Measurements from ENCODE around the gene TEKTIP1.

The TEKTIP1 gene

DNA sequence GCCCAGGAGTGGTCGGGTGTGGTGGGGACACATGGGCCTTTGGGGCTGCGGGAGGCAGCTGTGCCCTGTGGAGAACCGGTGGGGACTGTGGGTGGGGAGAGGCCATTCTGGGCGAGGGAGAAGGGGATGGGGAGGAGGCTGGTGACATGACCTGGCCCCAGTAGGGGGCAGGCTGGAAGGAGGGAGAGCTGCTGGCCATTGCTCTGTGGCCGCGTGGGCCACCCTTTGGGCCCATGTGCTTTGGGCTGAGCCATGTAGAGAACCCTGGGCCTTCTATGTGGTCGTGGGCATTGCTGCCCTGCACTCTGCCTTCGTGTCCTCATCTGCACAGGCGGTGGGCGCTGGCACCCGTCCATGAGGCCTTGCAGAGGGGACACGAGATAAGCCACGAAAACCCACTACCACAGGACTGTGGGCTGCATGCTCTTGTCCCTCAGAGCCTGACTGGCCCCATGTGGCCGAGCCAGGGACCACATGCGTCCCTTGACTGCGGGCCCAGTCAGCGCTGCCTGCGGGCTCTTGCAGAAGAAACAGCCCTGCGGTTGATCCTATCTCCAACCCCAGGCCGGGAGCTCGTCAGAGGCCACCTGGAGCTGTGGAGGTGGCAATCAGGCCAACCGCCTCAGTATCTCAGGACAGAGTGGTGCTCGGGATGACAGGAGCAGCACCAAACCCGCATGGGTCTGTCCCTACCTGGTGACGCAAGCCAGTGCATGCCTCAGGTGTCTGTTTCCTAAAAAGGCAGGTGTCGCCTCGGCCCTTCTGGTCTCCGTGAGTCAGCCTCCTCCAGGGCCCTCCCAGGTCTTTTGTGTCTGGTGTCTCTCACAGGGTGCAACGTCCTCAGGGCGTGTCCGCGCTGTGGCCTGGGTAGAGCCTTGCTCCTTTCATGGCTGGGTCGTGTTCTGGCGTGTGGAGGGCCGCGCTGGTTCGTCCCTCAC lies 18.5 kb upstream of the TEKTIP1 start:
- TF ChIP-seq, protein P1, sequence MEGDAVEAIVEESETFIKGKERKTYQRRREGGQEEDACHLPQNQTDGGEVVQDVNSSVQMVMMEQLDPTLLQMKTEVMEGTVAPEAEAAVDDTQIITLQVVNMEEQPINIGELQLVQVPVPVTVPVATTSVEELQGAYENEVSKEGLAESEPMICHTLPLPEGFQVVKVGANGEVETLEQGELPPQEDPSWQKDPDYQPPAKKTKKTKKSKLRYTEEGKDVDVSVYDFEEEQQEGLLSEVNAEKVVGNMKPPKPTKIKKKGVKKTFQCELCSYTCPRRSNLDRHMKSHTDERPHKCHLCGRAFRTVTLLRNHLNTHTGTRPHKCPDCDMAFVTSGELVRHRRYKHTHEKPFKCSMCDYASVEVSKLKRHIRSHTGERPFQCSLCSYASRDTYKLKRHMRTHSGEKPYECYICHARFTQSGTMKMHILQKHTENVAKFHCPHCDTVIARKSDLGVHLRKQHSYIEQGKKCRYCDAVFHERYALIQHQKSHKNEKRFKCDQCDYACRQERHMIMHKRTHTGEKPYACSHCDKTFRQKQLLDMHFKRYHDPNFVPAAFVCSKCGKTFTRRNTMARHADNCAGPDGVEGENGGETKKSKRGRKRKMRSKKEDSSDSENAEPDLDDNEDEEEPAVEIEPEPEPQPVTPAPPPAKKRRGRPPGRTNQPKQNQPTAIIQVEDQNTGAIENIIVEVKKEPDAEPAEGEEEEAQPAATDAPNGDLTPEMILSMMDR (IDR thresholded peaks at IDR 0.05; ENCODE audit: low read depth, low read length): no peak
- no peak for DNase-seq (ENCODE audit: extremely low read depth, low read depth)

DNA sequence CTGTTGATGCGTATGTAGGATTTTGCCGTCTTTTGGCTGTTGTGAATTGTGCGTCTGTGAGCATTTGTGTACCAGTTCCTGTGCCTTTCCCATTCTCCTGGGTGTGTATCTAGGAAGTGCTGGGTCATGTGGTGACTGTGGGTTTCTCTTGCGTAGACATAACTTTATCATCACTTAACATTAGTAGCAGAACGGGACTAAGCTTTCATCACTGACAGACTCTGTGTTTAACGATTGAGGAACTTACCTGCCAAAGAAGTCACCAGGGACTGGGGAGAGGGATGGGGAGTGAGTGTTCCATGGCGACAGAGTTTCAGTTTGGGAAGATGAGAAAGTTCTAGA lies 17.9 kb upstream of the TEKTIP1 start:
- no peak for DNase-seq (ENCODE audit: extremely low read depth, low read depth)
- TF ChIP-seq, protein P1 (IDR thresholded peaks at IDR 0.05; ENCODE audit: low read depth, low read length): no peak

DNA sequence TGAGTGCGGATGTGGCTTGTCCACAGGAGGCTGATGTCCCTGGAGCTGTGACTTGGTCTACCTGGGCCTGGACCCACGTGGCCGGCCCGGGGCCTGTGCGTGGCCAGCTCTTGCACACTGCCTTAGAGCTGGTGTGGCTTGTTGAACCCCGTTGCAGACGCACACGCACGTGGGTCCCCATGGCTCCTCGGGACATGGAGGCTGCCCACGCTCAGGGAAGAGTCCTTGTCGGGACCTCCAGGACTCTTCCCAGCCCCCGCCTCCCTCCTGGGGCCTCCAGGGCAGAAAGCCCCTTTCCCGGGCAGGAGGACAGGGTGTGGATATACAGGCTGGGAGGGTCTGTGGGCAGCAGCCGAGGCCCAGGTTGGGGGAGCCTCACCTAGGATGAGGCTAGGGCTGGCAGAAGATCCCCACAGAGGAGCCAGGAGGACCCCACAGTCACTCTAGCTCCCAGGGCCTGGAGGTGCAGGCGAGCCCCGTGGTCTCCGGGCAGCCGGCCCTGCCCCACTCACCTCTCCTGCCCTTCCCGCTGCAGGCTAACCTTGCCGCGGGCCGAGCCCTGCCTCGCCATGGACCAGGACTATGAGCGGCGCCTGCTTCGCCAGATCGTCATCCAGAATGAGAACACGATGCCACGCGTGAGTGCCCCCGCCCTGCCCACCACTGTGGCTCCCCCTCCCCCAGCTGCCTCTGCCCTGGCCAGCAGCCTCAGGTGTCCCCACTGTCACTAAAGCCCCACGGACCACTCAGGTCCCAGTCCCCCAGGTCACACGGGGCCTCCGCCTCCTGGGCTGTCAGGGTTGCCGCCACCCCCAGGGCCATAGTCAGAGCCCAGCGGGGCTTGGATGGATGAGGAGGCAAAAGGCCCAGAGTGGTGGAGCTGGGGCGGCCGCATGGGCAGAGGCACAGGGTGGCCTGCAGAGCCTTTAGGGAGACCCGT lies 16.3 kb upstream of the TEKTIP1 start:
- no peak for DNase-seq (ENCODE audit: extremely low read depth, low read depth)
- TF ChIP-seq, protein P1 (IDR thresholded peaks at IDR 0.05; ENCODE audit: low read depth, low read length): no peak

DNA sequence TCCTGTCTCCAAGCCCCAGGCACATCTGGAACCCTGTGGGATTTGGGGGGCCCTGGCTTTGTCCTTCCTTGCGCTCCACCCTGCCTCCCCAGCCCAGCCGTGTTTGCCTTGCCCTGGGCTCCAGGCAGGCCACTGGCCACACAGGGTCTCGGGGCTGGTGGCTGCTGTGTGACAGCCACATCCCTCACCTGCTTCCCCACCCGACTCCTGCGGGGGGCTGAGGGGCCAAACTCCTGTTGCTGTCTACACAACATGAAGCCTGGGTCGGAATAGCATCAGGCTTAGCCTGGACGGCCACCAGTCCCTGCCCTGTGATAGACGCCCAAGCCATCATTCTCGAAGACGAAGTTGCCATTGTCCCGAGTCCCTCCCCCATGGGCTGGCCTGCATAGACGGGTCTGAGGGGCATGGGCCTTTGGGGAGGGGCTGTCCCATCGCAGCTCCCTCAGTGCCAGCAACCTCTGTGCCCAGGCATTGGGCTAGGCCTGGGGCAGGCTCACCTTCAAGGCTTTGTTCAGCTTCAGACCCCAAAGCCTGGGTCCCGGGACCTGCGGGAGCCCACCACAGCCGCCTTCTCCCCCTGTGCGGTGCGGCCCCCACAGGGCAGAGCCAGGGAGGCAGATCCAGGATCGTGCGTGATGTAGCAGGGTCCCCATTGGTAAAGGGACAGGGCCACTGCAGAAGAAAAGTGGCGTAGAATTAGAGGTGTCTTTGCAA lies 15.5 kb upstream of the TEKTIP1 start:
- TF ChIP-seq, protein P1 (IDR thresholded peaks at IDR 0.05; ENCODE audit: low read depth, low read length): no peak
- no peak for DNase-seq (ENCODE audit: extremely low read depth, low read depth)

DNA sequence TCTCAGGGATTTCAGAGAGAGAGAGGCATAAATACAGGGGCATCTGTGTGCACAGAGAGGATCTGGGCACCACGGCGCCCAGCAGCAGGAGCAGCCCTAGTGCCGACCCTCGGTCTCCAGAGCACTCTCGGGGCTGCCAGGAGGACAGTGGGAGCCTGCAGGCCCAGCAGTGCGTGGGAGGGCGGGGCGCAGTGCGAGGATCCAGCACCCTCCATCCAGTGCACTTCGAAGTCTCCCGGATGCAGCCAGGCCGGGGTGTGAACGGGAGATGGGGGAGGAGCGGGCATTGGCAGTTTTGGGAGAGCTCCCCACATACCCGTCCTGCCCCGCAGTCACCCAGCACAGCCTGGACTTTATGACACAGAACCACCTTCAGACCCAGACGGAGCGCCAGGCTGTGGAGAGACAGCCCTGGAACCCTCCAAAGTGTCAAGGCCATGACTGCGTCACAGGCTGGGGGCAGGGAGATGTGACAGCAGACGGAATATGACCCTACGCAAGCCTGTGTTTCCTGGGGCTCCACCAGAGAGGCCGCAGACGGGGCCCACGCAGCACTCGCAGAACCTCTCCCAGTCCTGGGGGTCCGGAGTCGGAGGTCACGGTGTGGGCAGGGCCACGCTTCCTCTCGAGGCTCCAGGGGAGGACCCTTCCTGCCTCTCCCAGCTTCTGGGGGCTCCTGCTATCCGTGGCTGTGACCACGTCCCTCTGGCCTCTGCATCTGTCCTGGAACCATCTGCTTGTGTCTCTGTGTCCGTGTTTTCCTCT lies 14.7 kb upstream of the TEKTIP1 start:
- no peak for DNase-seq (ENCODE audit: extremely low read depth, low read depth)
- TF ChIP-seq, protein P1 (IDR thresholded peaks at IDR 0.05; ENCODE audit: low read depth, low read length): no peak

DNA sequence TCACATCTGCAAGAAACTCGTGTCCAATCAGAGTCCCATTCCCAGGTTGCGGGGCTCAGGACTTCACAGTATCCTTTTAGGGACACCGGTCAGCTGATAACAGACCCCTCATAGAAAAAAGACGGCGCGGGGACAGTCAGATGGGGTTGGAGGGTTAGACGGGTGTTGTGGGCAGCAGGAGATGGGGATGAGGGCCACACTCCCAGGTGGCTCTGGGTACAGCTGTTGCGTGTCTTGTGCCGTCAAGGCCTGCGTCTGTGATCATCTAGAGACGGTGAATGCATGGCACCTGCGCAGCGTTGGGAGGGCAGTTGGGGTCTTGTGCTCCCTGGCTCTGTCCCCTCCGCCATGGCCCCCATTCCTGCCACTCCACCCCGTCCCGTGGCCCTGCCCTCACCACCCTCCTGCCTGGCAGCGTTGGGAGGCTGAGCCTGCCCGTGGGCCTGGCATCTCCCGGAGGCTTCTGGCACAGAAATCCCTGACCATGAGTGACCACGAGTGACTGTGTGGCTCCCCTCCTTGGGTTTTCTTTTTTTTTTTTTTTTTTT lies 14.0 kb upstream of the TEKTIP1 start:
- TF ChIP-seq, protein P1 (IDR thresholded peaks at IDR 0.05; ENCODE audit: low read depth, low read length): no peak
- DNase-seq (ENCODE audit: extremely low read depth, low read depth): no peak

All from AG09319 (cell line).